Left ventricle myocardium inferior (tissue), 1 donor: ENCODE results near the gene MYO10. TPM values are rescaled to one million over a fixed set of nuclear protein-coding genes. Genes with fewer than 3 reads are reported as not detected.

Source experiments
- DNase-seq: peaks from one replicate; pipeline ENCODE4 v3.0.0-alpha.2; 2020
- H3K27ac ChIP-seq: fragments of 200-600 bp; replicated peaks from 2 replicates; pipeline ENCODE4 v1.8.0; 2021
- H3K27me3 ChIP-seq: fragments of 200-600 bp; 2 replicates; pipeline ENCODE4 v1.8.0; 2021; ENCODE audit warnings: low read depth
- H3K36me3 ChIP-seq: fragments of 200-600 bp; 2 replicates; pipeline ENCODE4 v1.8.0; 2021
- H3K4me1 ChIP-seq: fragments of 200-600 bp; 2 replicates; pipeline ENCODE4 v1.8.0; 2021
- H3K4me3 ChIP-seq: fragments of 200-600 bp; 2 replicates; pipeline ENCODE4 v1.8.0; 2021; ENCODE audit warnings: mild to moderate bottlenecking, moderate library complexity
- H3K9me3 ChIP-seq: fragments of 200-600 bp; replicated peaks from 2 replicates; pipeline ENCODE4 v1.8.0; 2021
- CTCF ChIP-seq: fragments of 200-600 bp; IDR thresholded peaks from 2 replicates; pipeline ENCODE4 v1.8.0; 2021; ENCODE audit warnings: antibody characterized with exemption, mild to moderate bottlenecking, borderline replicate concordance
- intact Hi-C: fragments of 100-400 bp; cut with micrococcal nuclease; formaldehyde crosslinking; loops from one replicate; pipeline ENCODE4 v1.11.0; 2022
- total RNA-seq: library from RNA; stranded (reverse); fragmentation: NEBNext Ultra II Directional; extraction: Animal tissue kit (Norgen Biotek cat#: 25700); gene quantifications from one replicate; pipeline ENCODE4 v1.2.1, GENCODE V29; 2021
- donor health status: DM: no; HTN: yes; CAD: no; lungs with severe emphysema.

MYO10 gene
- total RNA-seq, 1 donor from 2014 or later, result 5.0 TPM

- H3K36me3 ChIP-seq, result peaks cover 6% of the 10 kb centered on the region
- no peaks in the 10 kb centered on the region for H3K4me1 ChIP-seq
- H3K27ac ChIP-seq, result no peak overlapping the region
- H3K27me3 ChIP-seq, result no peaks in the 10 kb centered on the region
- DNase-seq, result no peak
- H3K4me3 ChIP-seq, result no peak overlapping the region
- H3K9me3 ChIP-seq, result no peaks in the 10 kb centered on the region
- peak; percentile 68 for TF ChIP-seq CTCF
- intact Hi-C loops, result no loop called here
These were observed 245.7 kb downstream of the MYO10 start for GRCh38 chr5:16690243-16690852.

DNA sequence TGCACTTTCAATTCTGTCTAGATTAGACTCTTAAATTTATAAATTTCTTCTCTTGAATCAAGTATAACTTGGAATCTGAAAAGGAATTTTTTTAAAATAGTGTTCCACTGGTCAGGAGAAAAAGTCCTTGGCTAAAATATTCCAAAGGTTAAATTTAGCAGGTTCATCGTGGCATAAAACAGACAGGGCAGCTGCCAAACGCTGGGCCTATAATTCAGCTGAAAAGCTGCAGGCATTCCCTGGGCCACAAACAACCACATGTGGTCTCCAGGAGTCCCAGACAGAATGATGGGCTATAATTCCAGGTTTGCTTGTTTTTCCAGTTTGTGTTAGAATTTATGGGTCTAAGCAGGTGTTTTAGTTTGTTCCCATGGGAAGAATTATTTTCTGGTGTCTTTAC is 248.2 kb downstream of the MYO10 start:
- DNase-seq, result no peak
- H3K4me3 ChIP-seq, result no peak overlapping the region
- H3K9me3 ChIP-seq, result no peaks in the 10 kb centered on the region
- H3K27ac ChIP-seq, result peak overlapping the region; percentile 18
- intact Hi-C loops, result no loop called here
- no peaks in the 10 kb centered on the region for H3K4me1 ChIP-seq
- peaks cover 24% of the 10 kb centered on the region for H3K36me3 ChIP-seq
- no peak for TF ChIP-seq CTCF
- H3K27me3 ChIP-seq, result no peaks in the 10 kb centered on the region

- Histone ChIP-seq H3K27me3 (no peaks in the 10 kb centered on the region), H3K27ac (no peak overlapping the region), H3K4me1 (no peaks in the 10 kb centered on the region), H3K9me3 (no peaks in the 10 kb centered on the region), H3K36me3 (peaks cover 51% of the 10 kb centered on the region), H3K4me3 (no peak overlapping the region)
- no peak for DNase-seq
- intact Hi-C loops, result no loop called here
- no peak for TF ChIP-seq CTCF
These were observed 251.0 kb downstream of the MYO10 start for GRCh38 chr5:16685069-16685468.

- no peak for DNase-seq
- Histone ChIP-seq H3K4me3 (no peak overlapping the region), H3K27ac (no peak overlapping the region), H3K4me1 (no peaks in the 10 kb centered on the region), H3K36me3 (peaks cover 64% of the 10 kb centered on the region), H3K27me3 (no peaks in the 10 kb centered on the region), H3K9me3 (no peaks in the 10 kb centered on the region)
- no peak for TF ChIP-seq CTCF
- intact Hi-C loops, result no loop called here
These were observed 254.2 kb downstream of the MYO10 start for GRCh38 chr5:16681876-16682275.

DNA sequence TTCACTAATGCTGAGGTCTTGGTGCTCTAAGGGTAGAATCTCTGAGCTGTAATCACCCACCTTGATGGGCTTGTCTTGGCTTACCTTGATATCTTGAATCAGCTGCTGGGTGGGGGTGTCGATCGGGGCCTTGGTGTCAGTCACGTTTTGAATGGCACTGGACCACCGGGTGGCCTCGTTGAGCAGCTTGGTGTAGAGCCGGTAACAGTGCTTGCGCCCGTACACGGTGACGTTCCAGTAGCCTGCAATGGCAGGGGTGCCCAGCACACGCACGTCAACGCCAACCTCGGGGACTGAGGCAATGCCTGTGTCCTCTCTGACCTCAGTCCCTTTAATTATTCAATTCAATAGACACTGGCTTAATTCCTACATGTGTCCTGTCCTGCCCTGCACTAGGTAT is 256.2 kb downstream of the MYO10 start:
- no peak for DNase-seq
- TF ChIP-seq CTCF, result no peak
- Histone ChIP-seq H3K4me3 (no peak overlapping the region), H3K4me1 (no peaks in the 10 kb centered on the region), H3K27ac (no peak overlapping the region), H3K36me3 (peaks cover 68% of the 10 kb centered on the region), H3K27me3 (no peaks in the 10 kb centered on the region), H3K9me3 (no peaks in the 10 kb centered on the region)
- intact Hi-C loops, result no loop called here
